Neural cell (in vitro differentiated cells): ENCODE results near the gene AP2A2.

Source experiments
- EZH2 ChIP-seq: fragments of 200-600, 300-800 bp; shearing (Covaris generic), sonication (generic); IDR thresholded peaks from 2 replicates; pipeline ENCODE4 v1.6.1; 2014; ENCODE audit warnings: antibody characterized with exemption, low read length, borderline replicate concordance, mild to moderate bottlenecking; ENCODE audit not compliant: insufficient read depth, poor library complexity, severe bottlenecking
- POLR2AphosphoS5 ChIP-seq: IDR thresholded peaks from 2 replicates; pipeline ENCODE4 v1.6.1; 2012
- TF ChIP-seq, protein P1 (sequence below): IDR thresholded peaks from 2 replicates; pipeline ENCODE4 v1.6.1; 2012; ENCODE audit warnings: borderline replicate concordance
- TF ChIP-seq, protein P2 (sequence below): fragments of 450-650 bp; IDR thresholded peaks from 2 replicates; pipeline ENCODE4 v1.5.1; 2014; ENCODE audit warnings: antibody characterized with exemption, mild to moderate bottlenecking, moderate library complexity; ENCODE audit not compliant: poor library complexity, severe bottlenecking

DNA sequence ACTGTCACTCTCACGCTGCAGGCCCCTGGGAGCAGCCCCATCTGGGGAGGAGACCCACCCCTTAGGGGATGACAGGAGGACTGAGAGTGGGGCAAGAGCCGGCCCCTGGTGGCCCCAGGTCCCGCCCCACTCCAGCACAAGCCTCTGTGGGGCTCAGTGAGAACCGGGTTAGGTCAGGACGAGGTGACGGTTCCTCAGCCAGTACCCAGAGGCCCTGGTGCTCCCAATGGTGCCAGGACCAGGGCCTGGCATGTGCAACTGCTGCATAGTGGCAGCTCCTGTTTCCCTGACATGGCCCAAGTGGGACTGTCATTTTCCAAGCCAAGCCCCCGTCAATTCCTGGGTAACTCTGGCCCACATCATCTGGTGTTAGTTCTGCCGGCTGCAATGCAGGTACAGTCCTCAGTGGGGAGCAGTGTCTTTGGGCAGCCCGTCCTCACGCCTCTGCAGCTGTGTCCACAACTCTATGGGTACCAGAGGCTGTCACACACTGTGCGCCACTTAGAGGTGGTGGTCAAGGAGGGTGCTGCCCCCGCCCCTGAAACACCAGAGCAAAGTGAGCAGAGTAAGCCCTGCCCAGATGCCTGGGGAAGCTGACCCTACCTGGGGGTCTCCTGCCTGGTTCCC, 31.0 kb upstream of the AP2A2 start:
- TF ChIP-seq POLR2AphosphoS5 (no peak), EZH2 (no peak)
- TF ChIP-seq, protein P1, sequence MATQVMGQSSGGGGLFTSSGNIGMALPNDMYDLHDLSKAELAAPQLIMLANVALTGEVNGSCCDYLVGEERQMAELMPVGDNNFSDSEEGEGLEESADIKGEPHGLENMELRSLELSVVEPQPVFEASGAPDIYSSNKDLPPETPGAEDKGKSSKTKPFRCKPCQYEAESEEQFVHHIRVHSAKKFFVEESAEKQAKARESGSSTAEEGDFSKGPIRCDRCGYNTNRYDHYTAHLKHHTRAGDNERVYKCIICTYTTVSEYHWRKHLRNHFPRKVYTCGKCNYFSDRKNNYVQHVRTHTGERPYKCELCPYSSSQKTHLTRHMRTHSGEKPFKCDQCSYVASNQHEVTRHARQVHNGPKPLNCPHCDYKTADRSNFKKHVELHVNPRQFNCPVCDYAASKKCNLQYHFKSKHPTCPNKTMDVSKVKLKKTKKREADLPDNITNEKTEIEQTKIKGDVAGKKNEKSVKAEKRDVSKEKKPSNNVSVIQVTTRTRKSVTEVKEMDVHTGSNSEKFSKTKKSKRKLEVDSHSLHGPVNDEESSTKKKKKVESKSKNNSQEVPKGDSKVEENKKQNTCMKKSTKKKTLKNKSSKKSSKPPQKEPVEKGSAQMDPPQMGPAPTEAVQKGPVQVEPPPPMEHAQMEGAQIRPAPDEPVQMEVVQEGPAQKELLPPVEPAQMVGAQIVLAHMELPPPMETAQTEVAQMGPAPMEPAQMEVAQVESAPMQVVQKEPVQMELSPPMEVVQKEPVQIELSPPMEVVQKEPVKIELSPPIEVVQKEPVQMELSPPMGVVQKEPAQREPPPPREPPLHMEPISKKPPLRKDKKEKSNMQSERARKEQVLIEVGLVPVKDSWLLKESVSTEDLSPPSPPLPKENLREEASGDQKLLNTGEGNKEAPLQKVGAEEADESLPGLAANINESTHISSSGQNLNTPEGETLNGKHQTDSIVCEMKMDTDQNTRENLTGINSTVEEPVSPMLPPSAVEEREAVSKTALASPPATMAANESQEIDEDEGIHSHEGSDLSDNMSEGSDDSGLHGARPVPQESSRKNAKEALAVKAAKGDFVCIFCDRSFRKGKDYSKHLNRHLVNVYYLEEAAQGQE, result no peak
- TF ChIP-seq, protein P2, sequence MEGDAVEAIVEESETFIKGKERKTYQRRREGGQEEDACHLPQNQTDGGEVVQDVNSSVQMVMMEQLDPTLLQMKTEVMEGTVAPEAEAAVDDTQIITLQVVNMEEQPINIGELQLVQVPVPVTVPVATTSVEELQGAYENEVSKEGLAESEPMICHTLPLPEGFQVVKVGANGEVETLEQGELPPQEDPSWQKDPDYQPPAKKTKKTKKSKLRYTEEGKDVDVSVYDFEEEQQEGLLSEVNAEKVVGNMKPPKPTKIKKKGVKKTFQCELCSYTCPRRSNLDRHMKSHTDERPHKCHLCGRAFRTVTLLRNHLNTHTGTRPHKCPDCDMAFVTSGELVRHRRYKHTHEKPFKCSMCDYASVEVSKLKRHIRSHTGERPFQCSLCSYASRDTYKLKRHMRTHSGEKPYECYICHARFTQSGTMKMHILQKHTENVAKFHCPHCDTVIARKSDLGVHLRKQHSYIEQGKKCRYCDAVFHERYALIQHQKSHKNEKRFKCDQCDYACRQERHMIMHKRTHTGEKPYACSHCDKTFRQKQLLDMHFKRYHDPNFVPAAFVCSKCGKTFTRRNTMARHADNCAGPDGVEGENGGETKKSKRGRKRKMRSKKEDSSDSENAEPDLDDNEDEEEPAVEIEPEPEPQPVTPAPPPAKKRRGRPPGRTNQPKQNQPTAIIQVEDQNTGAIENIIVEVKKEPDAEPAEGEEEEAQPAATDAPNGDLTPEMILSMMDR, result no peak
